GM21529 (cell line): Measurements from ENCODE around the gene SMURF2.

Experiments used
- ATAC-seq: cut with Tn5 transposase; IDR thresholded peaks from one replicate; pipeline ENCODE4 v1.9.1; 2021; ENCODE audit not compliant: unreplicated experiment

SMURF2 gene

GRCh38 chr17:64544742-64545141 lies 117.4 kb downstream of the SMURF2 start:
- ATAC-seq, result no peak

DNA sequence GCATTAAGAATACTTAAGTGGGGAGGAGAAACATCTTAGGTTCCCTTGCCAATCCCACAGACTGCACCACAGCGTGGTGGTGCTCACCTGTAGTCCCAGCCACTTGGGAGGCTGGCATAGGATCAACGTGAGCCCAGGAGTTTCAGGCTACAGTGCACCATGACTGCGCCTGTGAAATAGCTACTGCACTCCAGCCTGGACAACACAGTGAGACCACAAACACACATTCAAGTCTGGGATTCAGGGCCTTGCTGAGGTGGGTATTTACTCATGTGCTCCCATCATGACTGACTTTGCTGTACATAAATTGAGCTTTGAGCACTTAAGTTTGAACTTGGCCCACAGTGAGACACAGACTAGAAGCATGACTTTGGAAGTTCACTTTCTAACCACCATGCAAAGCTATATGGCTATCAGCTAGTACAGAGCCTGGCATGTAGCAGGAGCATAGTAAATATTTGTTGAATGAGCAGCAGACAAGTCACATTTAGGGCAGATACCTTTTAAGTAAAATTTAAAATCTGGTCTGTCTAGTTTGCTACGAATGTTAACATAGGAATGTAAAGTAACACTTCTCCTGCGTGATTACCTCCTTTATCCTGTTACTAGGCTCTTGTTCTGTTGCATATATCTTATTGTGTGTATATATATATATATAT lies 121.9 kb downstream of the SMURF2 start:
- no peak for ATAC-seq

DNA sequence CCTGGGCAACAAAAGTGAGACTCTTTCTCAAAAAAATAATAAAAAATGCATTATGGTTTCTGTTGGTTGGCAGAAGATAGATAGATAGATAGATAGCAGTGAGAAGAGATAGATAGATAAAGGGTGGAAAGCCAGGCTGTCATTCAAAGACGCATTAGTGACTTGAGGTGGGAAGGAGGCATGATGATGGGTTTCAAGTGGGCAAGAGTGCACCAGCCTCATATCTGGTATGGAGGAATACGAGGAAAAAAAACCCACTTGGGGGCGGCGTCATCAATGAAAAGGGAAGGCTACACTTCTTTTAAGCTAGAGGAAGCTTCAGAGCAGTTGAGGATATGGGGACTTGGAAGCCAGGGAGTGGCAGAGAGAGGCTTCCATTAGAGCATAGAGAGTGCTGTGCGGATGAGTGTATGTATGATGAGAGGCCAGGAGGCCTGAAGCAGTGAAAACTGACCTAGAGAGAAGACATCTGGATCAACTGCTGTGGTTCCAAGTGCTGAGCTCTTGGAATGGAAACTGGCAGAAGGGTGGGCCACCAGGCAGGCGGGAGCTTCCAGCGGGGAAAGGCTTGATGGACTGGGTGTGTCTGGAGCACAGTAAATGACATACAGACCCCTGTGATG lies 123.5 kb downstream of the SMURF2 start:
- ATAC-seq, result no peak

DNA sequence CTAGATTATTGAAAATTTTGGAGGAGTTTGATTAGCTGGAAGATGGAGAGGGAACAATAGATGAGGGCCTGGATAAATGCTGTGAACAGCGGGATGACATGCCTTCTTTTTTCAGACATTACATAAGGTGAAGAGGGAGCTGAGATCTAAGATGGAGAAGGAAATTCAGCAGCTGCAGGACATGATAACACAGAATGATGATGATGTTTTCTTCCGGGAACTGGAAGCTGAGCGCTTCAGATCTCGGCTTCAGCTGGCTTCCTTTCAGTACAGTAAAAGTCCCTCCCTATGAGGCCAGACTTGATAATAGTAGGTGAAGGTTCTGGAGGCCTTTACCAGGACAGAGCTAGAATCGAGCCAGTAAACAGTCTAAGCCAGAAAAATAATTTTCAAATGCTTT lies 124.6 kb downstream of the SMURF2 start:
- ATAC-seq, result no peak

GRCh38 chr17:64536913-64537312 lies 125.2 kb downstream of the SMURF2 start:
- no peak for ATAC-seq

DNA sequence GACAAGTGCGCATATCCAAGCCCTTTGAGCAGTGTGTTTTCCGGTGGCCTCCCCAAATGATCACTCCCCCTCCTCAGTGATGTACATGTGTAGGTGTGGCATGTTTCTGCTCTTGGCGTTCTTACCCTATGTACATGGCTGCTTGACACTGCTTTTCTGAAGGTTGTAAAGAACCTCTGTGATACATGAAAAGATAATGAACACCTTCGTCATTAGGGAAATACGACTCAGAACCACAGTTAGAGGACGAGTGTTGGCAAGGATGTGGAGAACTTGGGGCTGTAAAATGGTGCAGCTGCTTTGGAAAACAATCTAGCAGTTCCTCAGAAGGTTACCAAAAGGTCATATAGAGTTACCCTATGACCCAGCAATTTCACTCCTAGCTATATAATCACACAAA lies 126.8 kb downstream of the SMURF2 start:
- no peak for ATAC-seq

DNA sequence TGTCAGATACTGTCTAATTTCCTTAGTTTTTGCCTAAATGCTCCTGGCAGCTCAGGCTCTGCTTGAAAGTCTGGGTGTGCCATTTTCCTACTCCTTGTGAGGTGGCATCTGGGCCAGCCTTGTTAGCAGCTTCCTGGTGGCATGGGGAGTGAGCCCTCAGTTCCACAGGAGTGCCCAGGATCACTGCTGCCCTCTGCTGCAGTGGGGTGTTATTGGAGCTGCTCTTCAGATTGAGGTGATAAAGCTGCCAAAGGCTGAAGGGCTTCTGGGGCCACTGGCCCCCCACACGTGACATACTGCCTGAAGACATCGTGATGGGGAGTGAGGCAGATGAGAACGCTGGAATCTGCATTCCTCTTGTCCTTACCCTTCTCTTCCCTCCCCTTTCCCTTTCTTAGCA lies 127.9 kb downstream of the SMURF2 start:
- ATAC-seq, result no peak

- no peak for ATAC-seq
These were observed 128.3 kb downstream of the SMURF2 start for GRCh38 chr17:64533784-64534183.

DNA sequence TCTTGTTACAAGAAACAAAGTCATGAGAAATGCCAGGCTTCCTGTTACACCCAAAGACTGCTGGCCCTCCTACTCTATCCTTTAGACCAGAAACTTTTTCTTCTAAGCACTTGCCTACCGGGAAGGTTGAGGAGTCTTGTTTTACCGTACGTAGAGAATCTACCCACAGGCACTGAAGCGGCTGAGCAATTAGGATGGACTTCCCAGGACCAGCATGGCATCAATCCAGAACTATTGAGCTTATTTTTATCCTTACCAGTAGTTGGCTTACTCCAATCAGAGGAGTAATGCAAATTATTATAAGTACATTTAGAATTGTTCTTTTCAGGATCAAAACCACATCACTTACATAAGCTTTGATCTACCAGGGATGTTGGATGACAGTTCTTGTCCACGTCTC lies 129.7 kb downstream of the SMURF2 start:
- no peak for ATAC-seq

- no peak for ATAC-seq
These were observed 130.1 kb downstream of the SMURF2 start for GRCh38 chr17:64531955-64532371.

DNA sequence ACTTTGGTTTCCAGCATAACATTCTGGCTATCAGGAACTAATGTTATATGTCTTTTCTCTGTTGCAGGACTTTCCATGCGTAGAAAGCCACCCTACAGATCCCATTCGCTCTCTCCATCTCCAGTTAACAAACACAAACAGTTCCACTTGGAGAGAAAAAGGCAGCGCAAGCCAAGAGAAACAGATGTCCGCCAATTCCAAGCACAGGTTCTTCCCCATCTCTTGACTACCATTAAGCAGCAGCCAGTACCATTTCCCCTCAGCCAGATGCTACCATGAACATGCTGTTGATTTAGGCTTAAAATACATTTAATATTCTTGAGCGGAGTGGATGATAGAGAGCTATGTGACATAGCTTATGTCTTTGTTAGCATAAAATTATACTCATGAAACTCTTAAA lies 132.9 kb downstream of the SMURF2 start:
- no peak for ATAC-seq

DNA sequence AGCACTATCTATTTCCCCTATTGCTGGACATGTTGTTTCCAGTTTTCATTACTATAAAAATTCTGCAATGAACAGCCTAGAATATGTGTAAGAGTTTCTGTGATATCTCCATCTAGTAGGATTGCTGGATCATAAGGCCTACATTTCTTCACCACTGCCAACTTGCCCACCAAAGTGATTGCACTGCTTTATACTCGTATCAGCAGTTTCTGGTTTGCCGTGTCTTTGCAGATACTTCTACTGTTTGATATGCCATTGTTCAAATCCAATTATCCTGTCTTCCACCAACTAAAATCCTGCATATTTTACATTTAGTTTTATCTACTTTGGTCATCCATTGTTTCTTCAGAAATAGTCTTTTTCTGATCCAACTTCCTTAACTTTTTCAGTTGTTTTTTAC lies 134.2 kb downstream of the SMURF2 start:
- ATAC-seq, result no peak

DNA sequence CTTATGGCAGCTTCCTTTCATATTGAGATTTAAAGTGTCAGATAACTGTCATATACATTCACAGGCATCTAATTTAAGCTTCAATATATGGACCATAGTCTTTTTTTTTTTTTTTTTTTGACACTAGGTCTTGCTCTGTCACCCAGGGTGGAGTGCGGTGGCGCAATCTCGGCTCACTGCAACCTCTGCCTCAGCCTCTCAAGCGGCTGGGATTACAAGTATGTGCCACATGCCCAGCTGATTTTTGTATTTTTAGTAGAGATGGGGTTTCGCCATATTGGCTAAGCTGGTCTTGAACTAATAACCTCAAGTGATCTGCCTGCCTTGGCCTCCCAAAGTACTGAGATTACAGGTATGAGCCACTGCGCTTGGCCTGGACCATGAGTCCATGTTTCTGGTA lies 141.7 kb downstream of the SMURF2 start:
- ATAC-seq, result no peak

DNA sequence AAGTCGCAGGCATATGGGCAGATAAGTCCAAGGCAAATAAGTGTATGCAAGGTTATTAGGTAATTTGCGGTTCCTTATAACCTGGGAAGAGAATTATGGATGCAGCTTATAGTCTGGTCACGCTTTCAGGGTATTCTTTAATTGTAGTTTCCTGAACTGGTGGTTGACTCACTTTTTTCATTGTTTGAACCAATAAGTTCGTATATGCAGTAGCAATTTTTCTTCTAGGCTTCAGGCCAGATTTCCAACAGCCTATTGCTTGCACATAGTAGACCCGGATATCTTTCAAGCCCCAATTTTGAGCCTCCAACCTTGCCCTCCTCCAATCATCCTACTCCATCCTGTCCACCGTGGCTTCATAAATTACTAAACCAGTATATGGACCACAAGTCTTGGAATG lies 142.5 kb downstream of the SMURF2 start:
- no peak for ATAC-seq

DNA sequence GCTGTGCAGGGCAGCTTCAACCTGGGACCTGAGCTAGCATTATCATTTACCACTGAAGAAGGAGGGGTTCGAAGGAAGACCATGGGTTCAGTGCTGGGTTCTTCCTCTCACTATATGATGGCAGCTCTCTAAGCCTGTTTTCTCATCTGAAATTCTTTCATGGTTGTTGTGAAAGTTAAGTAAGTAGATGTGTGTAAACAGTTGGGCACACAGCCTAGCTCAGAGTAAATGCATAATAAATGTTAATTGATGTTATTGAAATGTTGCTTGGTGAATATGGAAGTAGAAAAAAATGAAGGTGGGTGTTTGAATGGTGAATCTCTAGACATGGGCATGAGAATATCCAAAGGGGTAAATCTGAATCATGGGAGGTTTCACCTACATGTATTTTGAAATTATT lies 146.3 kb downstream of the SMURF2 start:
- ATAC-seq, result no peak

DNA sequence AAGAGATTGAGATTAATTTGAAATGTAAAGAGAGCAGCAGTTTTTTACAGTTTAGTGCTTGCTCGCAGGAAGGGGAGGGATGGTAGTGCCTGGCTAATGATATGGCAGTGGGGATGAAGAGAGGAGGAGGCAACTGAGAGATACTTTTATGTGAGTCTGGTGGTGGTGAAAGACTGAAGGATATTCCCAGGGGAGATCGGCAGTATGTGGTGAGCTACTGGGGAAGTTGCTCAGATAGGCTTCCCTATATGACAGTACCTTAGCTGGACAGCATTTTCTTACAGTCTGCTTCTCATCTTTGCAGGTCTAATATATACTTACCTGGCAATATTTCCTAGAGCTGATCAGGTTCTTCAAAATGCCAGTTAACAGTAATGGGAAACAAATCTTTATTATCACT lies 146.7 kb downstream of the SMURF2 start:
- no peak for ATAC-seq

GRCh38 chr17:64509179-64509578 lies 152.9 kb downstream of the SMURF2 start:
- no peak for ATAC-seq

DNA sequence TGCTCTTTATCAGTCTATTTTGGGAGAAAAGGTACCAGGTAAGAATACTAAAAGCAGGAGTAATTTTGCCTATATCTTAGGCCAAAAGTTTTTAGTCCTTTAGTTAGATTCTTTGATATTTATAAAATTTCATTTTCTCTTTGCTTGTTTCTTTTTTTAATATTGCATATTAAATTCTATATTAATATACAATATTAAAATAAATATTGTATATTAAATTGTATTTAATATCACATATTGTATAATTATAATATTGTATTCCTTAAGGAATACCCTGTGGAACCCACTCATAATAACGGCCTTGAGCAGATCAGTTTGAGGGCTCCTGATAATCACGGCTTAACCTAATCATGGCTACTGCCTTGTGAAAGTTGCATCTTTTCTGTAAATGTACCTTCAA lies 153.4 kb downstream of the SMURF2 start:
- ATAC-seq, result no peak

- ATAC-seq, result peak; percentile 22
These were observed 154.7 kb downstream of the SMURF2 start for GRCh38 chr17:64507413-64507782.

DNA sequence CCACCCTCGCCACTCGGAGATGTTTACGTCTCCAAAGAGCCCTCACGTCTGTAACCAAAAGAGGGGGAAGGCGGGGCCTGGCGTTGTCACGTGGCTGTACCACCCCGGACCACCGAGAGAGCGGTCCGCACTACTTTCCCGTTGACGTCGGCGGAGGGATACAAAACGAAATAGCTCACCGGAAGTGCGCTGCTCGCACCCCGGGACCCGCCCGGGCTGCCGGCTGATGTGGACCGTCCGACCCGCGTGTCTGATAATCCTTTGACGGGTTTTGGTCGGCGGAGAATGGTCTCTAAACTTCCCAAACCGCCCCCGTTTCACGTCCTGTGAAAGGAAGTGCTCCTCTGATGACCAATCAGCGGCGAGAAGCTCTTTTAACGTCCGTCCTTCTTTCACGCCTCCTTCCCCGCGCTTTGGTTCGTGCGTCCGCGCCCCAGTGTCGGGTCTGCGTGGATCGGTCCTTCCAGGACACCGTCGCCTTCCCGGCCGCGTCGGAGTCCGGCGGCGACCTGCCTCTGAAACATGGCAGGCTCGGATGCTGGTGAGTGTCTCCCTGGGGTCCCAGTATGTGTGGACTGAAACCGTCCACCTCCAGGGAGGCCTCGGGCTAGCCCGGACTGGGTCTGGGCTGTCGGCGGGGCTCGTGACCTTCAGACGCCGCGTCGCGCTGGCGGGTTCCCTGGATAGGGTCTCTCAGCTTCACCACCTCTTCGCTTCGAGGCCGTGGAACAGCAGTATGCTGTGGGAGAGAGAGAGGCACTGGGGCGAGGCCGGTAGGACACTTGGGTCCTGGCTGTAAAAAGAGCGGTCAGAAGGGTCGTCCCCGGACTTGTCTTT lies 155.3 kb downstream of the SMURF2 start, which contains the start of gene CEP95:
TSS of gene CEP95 (plus strand) at position 402 of the 837 bp plus-strand sequence. CDS start at position 523, 121 bp downstream.
- peak; percentile 53 for ATAC-seq

- ATAC-seq, result peak; percentile 59
These were observed 155.9 kb downstream of the SMURF2 start, which contains the start of gene DDX5 for GRCh38 chr17:64506201-64506575. TSS of gene DDX5 (minus strand) at chr17:64506289. CDS start at chr17:64506119, 170 bp downstream.
